Stomach (tissue), 4 donors: ENCODE results near the gene CCDC63.
A peak's percentile ranks its signal among the peaks of the same experiment; 100 is the strongest.

Experiments
- CTCF ChIP-seq, 7 experiments: fragments of 450-650 bp in 4 of 7; fragments of 200-600 bp in 3 of 7; sonication (generic) in 3 of 7; IDR thresholded peaks; one replicate each; pipeline ENCODE4 v1.5.1; 2016 to 2019; ENCODE audit warnings: antibody characterized with exemption in 7 of 7, control low read depth in 2 of 7, mild to moderate bottlenecking in 1 of 7
- EP300 ChIP-seq: sonication (generic); formaldehyde crosslinking; IDR thresholded peaks from one replicate; pipeline ENCODE4 v1.6.1; 2017; ENCODE audit warnings: antibody characterized with exemption
- POLR2A ChIP-seq, 4 donors: fragments of 450-650 bp; IDR thresholded peaks; one replicate each; pipeline ENCODE4 v1.6.1; 2016; ENCODE audit warnings: antibody characterized with exemption in 4 of 4, control low read depth in 2 of 4, mild to moderate bottlenecking in 1 of 4, moderate library complexity in 1 of 4
- POLR2AphosphoS5 ChIP-seq, 3 donors: sonication (generic); formaldehyde crosslinking; IDR thresholded peaks; one replicate each; pipeline ENCODE4 v1.6.1; 2016; ENCODE audit warnings: antibody characterized with exemption in 3 of 3

GRCh38 chr12:110826592-110827200 is 20.1 kb upstream of the CCDC63 start:
- no peak for TF ChIP-seq POLR2A (IDR thresholded peaks at IDR 0.05)
- no peak for TF ChIP-seq EP300
- TF ChIP-seq CTCF (IDR thresholded peaks at IDR 0.05) = peak in 5 of 7 experiments; percentile 54 to 82 (median 77)
- peak in 1 of 3 donors; percentile 60 for TF ChIP-seq POLR2AphosphoS5 (IDR thresholded peaks at IDR 0.05)
